Keratinocyte (primary cell): ENCODE data around the gene SHC3. TPM values are rescaled to one million over a fixed set of nuclear protein-coding genes. Genes with fewer than 3 reads are reported as not detected.

Source experiments
- DNase-seq: peaks from one replicate; pipeline ENCODE4 v3.0.0-alpha.2; 2011; ENCODE audit warnings: low read depth, missing footprints, low spot score
- FAIRE-seq: peaks from 2 replicates; lab custom pipeline; 2011; peaks lifted over from hg19 to GRCh38; lab: Jason Lieb, UNC
- H2AFZ ChIP-seq: 2 replicates; pipeline ENCODE4 v1.6.0; 2012; ENCODE audit warnings: low read length, control low read depth, inconsistent platforms; ENCODE audit not compliant: control insufficient read depth
- H3K27ac ChIP-seq: 2 replicates; pipeline ENCODE4 v1.5.1; 2011; ENCODE audit warnings: low read length; ENCODE audit not compliant: control insufficient read depth, insufficient read depth
- H3K27me3 ChIP-seq: 3 replicates; pipeline ENCODE4 v1.6.0; 2011; ENCODE audit warnings: low read length; ENCODE audit not compliant: control insufficient read depth, insufficient read depth; ENCODE audit errors: extremely low read depth
- H3K36me3 ChIP-seq, 2 experiments: 2 replicates in 1 of 2; 3 replicates in 1 of 2; pipeline ENCODE4 v1.5.1; 2011; ENCODE audit warnings: low read length in 2 of 2, mild to moderate bottlenecking in 1 of 2; ENCODE audit not compliant: control insufficient read depth in 2 of 2, insufficient read depth in 2 of 2; ENCODE audit errors: extremely low read depth in 1 of 2
- H3K4me1 ChIP-seq: 3 replicates; pipeline ENCODE4 v1.5.1; 2011; ENCODE audit warnings: low read length; ENCODE audit not compliant: control insufficient read depth, insufficient read depth; ENCODE audit errors: extremely low read depth
- H3K4me2 ChIP-seq: 3 replicates; pipeline ENCODE4 v1.6.0; 2011; ENCODE audit warnings: low read depth, low read length; ENCODE audit not compliant: control insufficient read depth, insufficient read depth; ENCODE audit errors: extremely low read depth
- H3K4me3 ChIP-seq, 3 experiments: fragments of 200-600 bp in 1 of 3; sonication (generic) in 1 of 3; 2 replicates in 2 of 3; 3 replicates in 1 of 3; pipeline ENCODE4 v1.5.1; 2011 to 2016; ENCODE audit warnings: low read length in 3 of 3, mild to moderate bottlenecking in 3 of 3, control low read depth in 2 of 3, inconsistent platforms in 1 of 3, low read depth in 1 of 3, mixed read lengths in 1 of 3, mixed run types in 1 of 3, moderate library complexity in 1 of 3; ENCODE audit not compliant: control insufficient read depth in 2 of 3, insufficient read depth in 2 of 3; ENCODE audit errors: extremely low read depth in 1 of 3
- H3K79me2 ChIP-seq: 2 replicates; pipeline ENCODE4 v1.6.0; 2012; ENCODE audit warnings: low read length; ENCODE audit not compliant: control insufficient read depth, insufficient read depth
- H3K9ac ChIP-seq: 3 replicates; pipeline ENCODE4 v1.6.0; 2011; ENCODE audit warnings: low read length; ENCODE audit not compliant: control insufficient read depth, insufficient read depth; ENCODE audit errors: extremely low read depth
- H3K9me1 ChIP-seq: 3 replicates; pipeline ENCODE4 v1.6.0; 2011; ENCODE audit warnings: low read length; ENCODE audit not compliant: control insufficient read depth, insufficient read depth; ENCODE audit errors: extremely low read depth
- H3K9me3 ChIP-seq: 2 replicates; pipeline ENCODE4 v1.5.1; 2012; ENCODE audit warnings: low read depth, low read length; ENCODE audit not compliant: control insufficient read depth
- H4K20me1 ChIP-seq: 3 replicates; pipeline ENCODE4 v1.6.0; 2011; ENCODE audit warnings: low read length; ENCODE audit not compliant: control insufficient read depth, insufficient read depth; ENCODE audit errors: extremely low read depth
- EZH2 ChIP-seq: IDR thresholded peaks from one replicate; pipeline ENCODE4 v1.6.1; 2012; ENCODE audit warnings: inconsistent platforms, mild to moderate bottlenecking, low read length, moderate library complexity
- dilution Hi-C: fragments of 300-500 bp; cut with MboI; formaldehyde crosslinking; loops from one replicate; pipeline ENCODE4 v1.7.0; 2020; ENCODE audit warnings: low sequenced_read_pairs; ENCODE audit not compliant: extremely low pct_ligation_motif_present
- polyA plus RNA-seq, 5 experiments: library from polyadenylated mRNA; depleted of rRNA in 3 of 5; stranded (reverse) in 3 of 5; stranded (forward) in 1 of 5; unstranded in 1 of 5; fragments of >200 nt; gene quantifications; 1 replicate in 1 of 5; 2 replicates in 3 of 5; 3 replicates in 1 of 5; pipeline versions ENCODE4 v1.2.1 to v1.2.3, GENCODE V29; 2011 to 2012; ENCODE audit warnings: missing spikeins in 2 of 5, low read depth in 1 of 5, low replicate concordance in 1 of 5
- TF ChIP-seq, protein P1 (sequence below), 3 experiments: IDR thresholded peaks in 1 of 3; conservative IDR thresholded peaks in 1 of 3; optimal IDR thresholded peaks in 1 of 3; 2 replicates in 2 of 3; 3 replicates in 1 of 3; pipeline versions ENCODE3 to v1.5.1; 2011; ENCODE audit warnings: low read length in 3 of 3, mild to moderate bottlenecking in 3 of 3, moderate library complexity in 2 of 3, control low read depth in 1 of 3, inconsistent platforms in 1 of 3; ENCODE audit not compliant: insufficient read depth in 2 of 3; ENCODE audit errors: extremely low read depth in 1 of 3

SHC3 gene
- polyA plus RNA-seq, 1 donor (not counting 4 experiments of a cell fraction or from before 2014, with no cell fraction given): 0.03 TPM

DNA sequence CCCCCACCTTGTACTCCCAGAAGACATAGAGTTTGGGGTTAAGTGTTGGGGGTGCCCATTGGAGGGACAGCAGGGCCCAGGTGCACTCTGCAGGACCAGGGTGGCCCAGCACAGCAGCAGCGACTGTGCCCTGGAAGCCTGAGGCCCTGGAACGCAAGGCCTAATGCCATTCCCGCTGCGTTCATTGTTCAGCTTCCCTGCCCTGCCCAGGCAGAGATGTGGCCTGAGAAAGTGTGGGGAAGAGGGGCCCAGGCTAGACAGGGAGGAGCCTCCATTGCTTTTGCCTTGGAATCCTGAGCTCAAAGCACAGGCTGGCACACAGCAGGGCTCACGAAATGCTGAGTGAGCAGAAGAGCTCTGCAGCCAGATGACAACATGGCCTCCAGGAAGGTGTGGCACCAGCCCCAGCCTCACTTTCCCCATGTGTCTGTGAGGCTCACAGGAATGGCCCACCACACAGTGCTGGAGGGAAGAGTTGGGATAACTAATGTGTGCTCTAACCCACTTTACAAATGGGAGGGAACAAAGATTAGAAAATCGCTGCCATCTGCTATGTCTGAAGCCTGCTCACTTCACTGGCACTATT, 168.0 kb downstream of the SHC3 start:
- Histone ChIP-seq H3K9ac (no peak overlapping the region), H3K4me3 (no peak overlapping the region), H3K27me3 (no peaks in the 10 kb centered on the region), H3K4me1 (peaks cover 5% of the 10 kb centered on the region), H4K20me1 (no peaks in the 10 kb centered on the region), H2AFZ (no peak overlapping the region), H3K27ac (no peak overlapping the region), H3K9me3 (no peaks in the 10 kb centered on the region), H3K79me2 (no peaks in the 10 kb centered on the region), H3K9me1 (no peaks in the 10 kb centered on the region), H3K4me2 (no peak overlapping the region), H3K36me3 (no peaks in the 10 kb centered on the region)
- no peak for FAIRE-seq
- dilution Hi-C loops: no loop called here
- TF ChIP-seq, protein P1, sequence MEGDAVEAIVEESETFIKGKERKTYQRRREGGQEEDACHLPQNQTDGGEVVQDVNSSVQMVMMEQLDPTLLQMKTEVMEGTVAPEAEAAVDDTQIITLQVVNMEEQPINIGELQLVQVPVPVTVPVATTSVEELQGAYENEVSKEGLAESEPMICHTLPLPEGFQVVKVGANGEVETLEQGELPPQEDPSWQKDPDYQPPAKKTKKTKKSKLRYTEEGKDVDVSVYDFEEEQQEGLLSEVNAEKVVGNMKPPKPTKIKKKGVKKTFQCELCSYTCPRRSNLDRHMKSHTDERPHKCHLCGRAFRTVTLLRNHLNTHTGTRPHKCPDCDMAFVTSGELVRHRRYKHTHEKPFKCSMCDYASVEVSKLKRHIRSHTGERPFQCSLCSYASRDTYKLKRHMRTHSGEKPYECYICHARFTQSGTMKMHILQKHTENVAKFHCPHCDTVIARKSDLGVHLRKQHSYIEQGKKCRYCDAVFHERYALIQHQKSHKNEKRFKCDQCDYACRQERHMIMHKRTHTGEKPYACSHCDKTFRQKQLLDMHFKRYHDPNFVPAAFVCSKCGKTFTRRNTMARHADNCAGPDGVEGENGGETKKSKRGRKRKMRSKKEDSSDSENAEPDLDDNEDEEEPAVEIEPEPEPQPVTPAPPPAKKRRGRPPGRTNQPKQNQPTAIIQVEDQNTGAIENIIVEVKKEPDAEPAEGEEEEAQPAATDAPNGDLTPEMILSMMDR (optimal IDR thresholded peaks at IDR 0.05 in 1 of 3, IDR thresholded peaks at IDR 0.05 in 1 of 3, conservative IDR thresholded peaks at IDR 0.05 in 1 of 3; ENCODE audit: extremely low read depth in 1 of 3, insufficient read depth in 2 of 3, low read length in 3 of 3): no peak
- TF ChIP-seq EZH2: no peak
- no peak for DNase-seq

DNA sequence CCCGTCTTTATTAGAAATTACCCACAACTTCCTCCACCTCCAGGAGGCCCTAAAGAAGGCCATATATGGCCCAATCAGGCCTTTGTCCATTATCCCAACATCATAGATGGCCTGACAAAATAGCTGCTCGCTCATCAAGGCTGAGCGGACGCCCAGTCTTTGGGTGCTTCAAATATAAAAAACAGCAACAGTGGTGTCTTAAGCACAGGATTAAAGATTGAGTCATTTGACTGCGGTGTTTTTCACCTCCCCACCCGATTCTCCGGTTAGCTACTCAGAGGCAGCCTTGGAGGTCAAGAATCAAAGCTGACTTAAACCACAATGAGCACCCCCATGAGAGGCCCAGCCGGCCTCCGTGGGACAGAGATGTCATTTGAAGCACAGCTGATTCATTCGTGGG, 168.6 kb downstream of the SHC3 start:
- H3K79me2 ChIP-seq: no peaks in the 10 kb centered on the region
- H4K20me1 ChIP-seq: no peaks in the 10 kb centered on the region
- no peaks in the 10 kb centered on the region for H3K9me1 ChIP-seq
- FAIRE-seq (no peak), DNase-seq (no peak)
- H3K36me3 ChIP-seq: no peaks in the 10 kb centered on the region
- dilution Hi-C loops: no loop called here
- no peaks in the 10 kb centered on the region for H3K27me3 ChIP-seq
- H3K9me3 ChIP-seq: no peaks in the 10 kb centered on the region
- no peak overlapping the region for H3K4me2 ChIP-seq
- H2AFZ ChIP-seq: no peak overlapping the region
- H3K9ac ChIP-seq: no peak overlapping the region
- H3K27ac ChIP-seq: no peak overlapping the region
- no peak for TF ChIP-seq EZH2
- TF ChIP-seq, protein P1 (optimal IDR thresholded peaks at IDR 0.05 in 1 of 3, IDR thresholded peaks at IDR 0.05 in 1 of 3, conservative IDR thresholded peaks at IDR 0.05 in 1 of 3; ENCODE audit: extremely low read depth in 1 of 3, insufficient read depth in 2 of 3, low read length in 3 of 3): no peak
- peaks cover 5% of the 10 kb centered on the region for H3K4me1 ChIP-seq
- H3K4me3 ChIP-seq: no peak overlapping the region
